PC-3 (cell line): Measurements from ENCODE around the gene ABCC5.

ENCODE experiments used
- EZH2 ChIP-seq: fragments of 300-600 bp; sonication (generic); IDR thresholded peaks from one replicate; pipeline ENCODE4 v1.6.1; 2017; ENCODE audit warnings: antibody characterized with exemption, mild to moderate bottlenecking, low read length; ENCODE audit not compliant: unreplicated experiment
- TF ChIP-seq, protein P1 (sequence below): fragments of 300-600 bp; sonication (generic); conservative IDR thresholded peaks from 2 replicates; pipeline ENCODE4 v1.5.1; 2017; ENCODE audit warnings: antibody characterized with exemption, low read depth, mild to moderate bottlenecking, low read length

GRCh38 chr3:183884427-183885296 lies 133.0 kb downstream of the ABCC5 start, which contains the start of gene PARL:
- TF ChIP-seq, protein P1, sequence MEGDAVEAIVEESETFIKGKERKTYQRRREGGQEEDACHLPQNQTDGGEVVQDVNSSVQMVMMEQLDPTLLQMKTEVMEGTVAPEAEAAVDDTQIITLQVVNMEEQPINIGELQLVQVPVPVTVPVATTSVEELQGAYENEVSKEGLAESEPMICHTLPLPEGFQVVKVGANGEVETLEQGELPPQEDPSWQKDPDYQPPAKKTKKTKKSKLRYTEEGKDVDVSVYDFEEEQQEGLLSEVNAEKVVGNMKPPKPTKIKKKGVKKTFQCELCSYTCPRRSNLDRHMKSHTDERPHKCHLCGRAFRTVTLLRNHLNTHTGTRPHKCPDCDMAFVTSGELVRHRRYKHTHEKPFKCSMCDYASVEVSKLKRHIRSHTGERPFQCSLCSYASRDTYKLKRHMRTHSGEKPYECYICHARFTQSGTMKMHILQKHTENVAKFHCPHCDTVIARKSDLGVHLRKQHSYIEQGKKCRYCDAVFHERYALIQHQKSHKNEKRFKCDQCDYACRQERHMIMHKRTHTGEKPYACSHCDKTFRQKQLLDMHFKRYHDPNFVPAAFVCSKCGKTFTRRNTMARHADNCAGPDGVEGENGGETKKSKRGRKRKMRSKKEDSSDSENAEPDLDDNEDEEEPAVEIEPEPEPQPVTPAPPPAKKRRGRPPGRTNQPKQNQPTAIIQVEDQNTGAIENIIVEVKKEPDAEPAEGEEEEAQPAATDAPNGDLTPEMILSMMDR: peak; percentile 91
- no peak for TF ChIP-seq EZH2
